Neuronal stem cell (in vitro differentiated cells): Measurements from ENCODE around the gene UBR3.

Experiments used
- DNase-seq: peaks from one replicate; pipeline ENCODE4 v3.0.0-alpha.2; 2013; ENCODE audit warnings: low spot score
- H2AFZ ChIP-seq: one replicate; pipeline ENCODE4 v1.6.1; 2013; ENCODE audit warnings: mild to moderate bottlenecking, low read length, inconsistent platforms
- H2AK5ac ChIP-seq: 2 replicates; pipeline ENCODE4 v1.6.1; 2013; ENCODE audit warnings: low read depth, mild to moderate bottlenecking, inconsistent platforms, low read length, moderate library complexity, mixed read lengths
- H2BK120ac ChIP-seq: 2 replicates; pipeline ENCODE4 v1.6.1; 2013; ENCODE audit warnings: low read depth, mild to moderate bottlenecking, inconsistent platforms, low read length, moderate library complexity, mixed read lengths
- H2BK12ac ChIP-seq: one replicate; pipeline ENCODE4 v1.6.1; 2013; ENCODE audit warnings: low read length, inconsistent platforms
- H2BK15ac ChIP-seq: 2 replicates; pipeline ENCODE4 v1.6.1; 2013; ENCODE audit warnings: mild to moderate bottlenecking, low read length, inconsistent platforms, mixed read lengths
- H2BK5ac ChIP-seq: one replicate; pipeline ENCODE4 v1.6.1; 2013; ENCODE audit warnings: inconsistent platforms, mild to moderate bottlenecking, low read length, moderate library complexity
- H3K14ac ChIP-seq: one replicate; pipeline ENCODE4 v1.6.1; 2013; ENCODE audit warnings: low read length, inconsistent platforms
- H3K18ac ChIP-seq: 2 replicates; pipeline ENCODE4 v1.6.1; 2013; ENCODE audit warnings: low read length, inconsistent platforms
- H3K23ac ChIP-seq: 2 replicates; pipeline ENCODE4 v1.6.1; 2013; ENCODE audit warnings: low read depth, mild to moderate bottlenecking, mixed read lengths, low read length, inconsistent platforms; ENCODE audit not compliant: poor library complexity
- H3K27ac ChIP-seq: replicated peaks from 3 replicates; pipeline ENCODE4 v1.5.1; 2013; ENCODE audit warnings: low read length, inconsistent platforms
- H3K27me3 ChIP-seq, 3 experiments: 2 replicates each; pipeline ENCODE4 v1.6.1; 2013; ENCODE audit warnings: low read length in 3 of 3, mild to moderate bottlenecking in 2 of 3, inconsistent platforms in 1 of 3, low read depth in 1 of 3, mixed read lengths in 1 of 3, moderate library complexity in 1 of 3; ENCODE audit not compliant: control insufficient read depth in 3 of 3, insufficient read depth in 3 of 3
- H3K36me3 ChIP-seq, 2 donors: replicated peaks in 1 of 2; 2 replicates each; pipeline ENCODE4 v1.6.1; 2013; ENCODE audit warnings: low read length in 2 of 2; ENCODE audit not compliant: control insufficient read depth in 2 of 2, insufficient read depth in 2 of 2
- H3K4ac ChIP-seq: 2 replicates; pipeline ENCODE4 v1.6.1; 2013; ENCODE audit warnings: inconsistent platforms, mild to moderate bottlenecking, low read length, moderate library complexity
- H3K4me1 ChIP-seq, 2 donors: 1 replicate in 1 of 2; 2 replicates in 1 of 2; pipeline ENCODE4 v1.6.1; 2013; ENCODE audit warnings: low read length in 2 of 2, low read depth in 1 of 2; ENCODE audit not compliant: control insufficient read depth in 2 of 2, insufficient read depth in 1 of 2
- H3K4me2 ChIP-seq: one replicate; pipeline ENCODE4 v1.6.1; 2013; ENCODE audit warnings: mild to moderate bottlenecking, low read length, inconsistent platforms; ENCODE audit not compliant: insufficient read depth, poor library complexity, severe bottlenecking
- H3K4me3 ChIP-seq, 2 donors: 2 replicates each; pipeline ENCODE4 v1.5.1; 2013; ENCODE audit warnings: low read length in 2 of 2, mild to moderate bottlenecking in 2 of 2, inconsistent platforms in 1 of 2, moderate library complexity in 1 of 2
- H3K79me1 ChIP-seq: one replicate; pipeline ENCODE4 v1.6.1; 2013; ENCODE audit warnings: low read depth, mild to moderate bottlenecking, inconsistent platforms, low read length, moderate library complexity
- H3K9ac ChIP-seq: one replicate; pipeline ENCODE4 v1.6.1; 2013; ENCODE audit warnings: mild to moderate bottlenecking, low read depth, low read length, inconsistent platforms; ENCODE audit not compliant: poor library complexity
- H3K9me3 ChIP-seq, 2 donors: replicated peaks in 1 of 2; 2 replicates each; pipeline versions ENCODE3 to v1.6.1; 2013; ENCODE audit warnings: low read length in 2 of 2, mild to moderate bottlenecking in 2 of 2, inconsistent platforms in 1 of 2, low read depth in 1 of 2, mixed read lengths in 1 of 2, moderate library complexity in 1 of 2; ENCODE audit not compliant: control insufficient read depth in 2 of 2, insufficient read depth in 1 of 2
- H4K8ac ChIP-seq: one replicate; pipeline ENCODE4 v1.6.1; 2013; ENCODE audit warnings: low read depth, mild to moderate bottlenecking, inconsistent platforms, low read length, moderate library complexity
- H4K91ac ChIP-seq: one replicate; pipeline ENCODE4 v1.6.1; 2013; ENCODE audit warnings: low read length, low read depth, mild to moderate bottlenecking, inconsistent platforms; ENCODE audit not compliant: poor library complexity
- WGBS, 2 donors: extraction: QIAGEN DNeasy Blood & Tissue Kit; methylation state at CpG; one replicate each; pipeline ENCODE4 v1.1.7; 2013; ENCODE audit warnings: missing lambda C conversion rate in 2 of 2, mixed read lengths in 1 of 2; ENCODE audit not compliant: insufficient read length in 2 of 2, insufficient replicate concordance in 1 of 2; ENCODE audit errors: extremely low coverage in 2 of 2; 5-methylcytosine and 5-hydroxymethylcytosine counted together

Gene UBR3

GRCh38 chr2:170052151-170052550 lies 224.9 kb downstream of the UBR3 start:
- Histone ChIP-seq H4K8ac (no peak overlapping the region), H4K91ac (no peak overlapping the region), H3K36me3 (peaks cover 0 to 3% of the 10 kb centered on the region in 2 donors), H3K4me3 (no peak overlapping the region), H2AFZ (no peak overlapping the region), H2BK12ac (no peak overlapping the region), H3K18ac (no peak overlapping the region), H3K27ac (no peak overlapping the region), H3K14ac (no peak overlapping the region), H3K4me1 (no peaks in the 10 kb centered on the region), H3K79me1 (no peaks in the 10 kb centered on the region), H3K4me2 (no peak overlapping the region), H3K9me3 (no peaks in the 10 kb centered on the region), H2BK120ac (no peak overlapping the region), H2BK5ac (no peak overlapping the region), H3K9ac (no peak overlapping the region), H2BK15ac (no peak overlapping the region), H3K4ac (no peak overlapping the region), H3K23ac (no peak overlapping the region), H2AK5ac (no peak overlapping the region), H3K27me3 (no peaks in the 10 kb centered on the region)
- WGBS, 2 donors: no CpG with 5 or more reads among the region's 2 CpGs
- no peak for DNase-seq

GRCh38 chr2:170054997-170055396 lies 227.7 kb downstream of the UBR3 start:
- no peak overlapping the region for H2BK15ac ChIP-seq
- H3K27ac ChIP-seq: no peak overlapping the region
- no peak overlapping the region for H3K14ac ChIP-seq
- H3K36me3 ChIP-seq: peaks cover 0 to 3% of the 10 kb centered on the region in 2 donors
- H3K4me3 ChIP-seq: no peak overlapping the region
- no peak overlapping the region for H3K4ac ChIP-seq
- no peak overlapping the region for H2AK5ac ChIP-seq
- H3K4me1 ChIP-seq: no peaks in the 10 kb centered on the region
- H3K79me1 ChIP-seq: no peaks in the 10 kb centered on the region
- no CpG with 5 or more reads among the region's 5 CpGs for WGBS, 2 donors
- H3K4me2 ChIP-seq: no peak overlapping the region
- no peak for DNase-seq
- no peak overlapping the region for H3K23ac ChIP-seq
- no peak overlapping the region for H2BK12ac ChIP-seq
- H2AFZ ChIP-seq: no peak overlapping the region
- H4K8ac ChIP-seq: no peak overlapping the region
- H4K91ac ChIP-seq: no peak overlapping the region
- no peaks in the 10 kb centered on the region for H3K9me3 ChIP-seq
- H3K27me3 ChIP-seq: no peaks in the 10 kb centered on the region
- no peak overlapping the region for H2BK5ac ChIP-seq
- H2BK120ac ChIP-seq: no peak overlapping the region
- no peak overlapping the region for H3K9ac ChIP-seq
- H3K18ac ChIP-seq: no peak overlapping the region

GRCh38 chr2:170056900-170057299 lies 229.6 kb downstream of the UBR3 start:
- Histone ChIP-seq H2BK5ac (no peak overlapping the region), H3K9me3 (no peaks in the 10 kb centered on the region), H2AK5ac (no peak overlapping the region), H2AFZ (no peak overlapping the region), H3K4ac (no peak overlapping the region), H3K4me1 (no peaks in the 10 kb centered on the region), H3K14ac (no peak overlapping the region), H3K36me3 (peaks cover 0 to 8% of the 10 kb centered on the region in 2 donors), H3K9ac (no peak overlapping the region), H2BK12ac (no peak overlapping the region), H3K27ac (no peak overlapping the region), H4K8ac (no peak overlapping the region), H3K27me3 (no peaks in the 10 kb centered on the region), H3K4me3 (no peak overlapping the region), H4K91ac (no peak overlapping the region), H3K23ac (no peak overlapping the region), H3K4me2 (no peak overlapping the region), H2BK15ac (no peak overlapping the region), H3K79me1 (no peaks in the 10 kb centered on the region), H2BK120ac (no peak overlapping the region), H3K18ac (no peak overlapping the region)
- DNase-seq: no peak
- WGBS, 2 donors: no CpG with 5 or more reads among the region's 1 CpG

GRCh38 chr2:170063456-170064235 lies 236.4 kb downstream of the UBR3 start:
- Histone ChIP-seq H3K23ac (no peak overlapping the region), H3K27ac (no peak overlapping the region), H3K79me1 (no peaks in the 10 kb centered on the region), H2BK5ac (no peak overlapping the region), H3K9me3 (no peaks in the 10 kb centered on the region), H3K4me2 (no peak overlapping the region), H3K14ac (no peak overlapping the region), H3K4me3 (no peak overlapping the region), H3K27me3 (no peaks in the 10 kb centered on the region), H2BK12ac (no peak overlapping the region), H2BK15ac (no peak overlapping the region), H2AK5ac (no peak overlapping the region), H3K4ac (no peak overlapping the region), H3K9ac (no peak overlapping the region), H4K91ac (no peak overlapping the region), H4K8ac (no peak overlapping the region), H3K4me1 (no peaks in the 10 kb centered on the region), H3K36me3 (peaks cover 0 to 16% of the 10 kb centered on the region in 2 donors), H2BK120ac (no peak overlapping the region), H2AFZ (no peak overlapping the region), H3K18ac (no peak overlapping the region)
- DNase-seq: no peak
- WGBS, 2 donors: no CpG with 5 or more reads among the region's 2 CpGs
